Kidney epithelial cell (primary cell): ENCODE data around the gene PCBD2. TPM values are rescaled to one million over a fixed set of nuclear protein-coding genes. Genes with fewer than 3 reads are reported as not detected.
"Not testable (repeated sequence)": the region's sequence is repeated elsewhere in the genome, so short reads cannot be mapped to it uniquely, and the experiment has no call there.

Experiments used
- DNase-seq: peaks from one replicate; pipeline ENCODE4 v3.0.0-alpha.2; 2010; ENCODE audit warnings: low read depth
- H3K27me3 ChIP-seq: 2 replicates; pipeline ENCODE4 v1.6.0; 2011; ENCODE audit warnings: low read length; ENCODE audit not compliant: control insufficient read depth, insufficient read depth
- H3K36me3 ChIP-seq: 2 replicates; pipeline ENCODE4 v1.5.1; 2011; ENCODE audit warnings: low read length; ENCODE audit not compliant: control insufficient read depth, insufficient read depth
- H3K4me3 ChIP-seq: 2 replicates; pipeline ENCODE4 v1.5.1; 2011; ENCODE audit warnings: low read depth, mild to moderate bottlenecking, control low read depth, low read length
- total RNA-seq: library from RNA; depleted of rRNA; stranded (reverse); fragments of >200 nt; gene quantifications from 2 replicates; pipeline ENCODE4 v1.2.3, GENCODE V29; 2015
- TF ChIP-seq, protein P1 (sequence below): IDR thresholded peaks from 2 replicates; pipeline ENCODE4 v1.5.1; 2011; ENCODE audit warnings: mild to moderate bottlenecking, moderate library complexity, low read length, control low read depth, inconsistent platforms; ENCODE audit not compliant: insufficient read depth, poor library complexity, severe bottlenecking

Gene PCBD2
- total RNA-seq, 1 donor from 2014 or later, result 12.0 TPM

DNA sequence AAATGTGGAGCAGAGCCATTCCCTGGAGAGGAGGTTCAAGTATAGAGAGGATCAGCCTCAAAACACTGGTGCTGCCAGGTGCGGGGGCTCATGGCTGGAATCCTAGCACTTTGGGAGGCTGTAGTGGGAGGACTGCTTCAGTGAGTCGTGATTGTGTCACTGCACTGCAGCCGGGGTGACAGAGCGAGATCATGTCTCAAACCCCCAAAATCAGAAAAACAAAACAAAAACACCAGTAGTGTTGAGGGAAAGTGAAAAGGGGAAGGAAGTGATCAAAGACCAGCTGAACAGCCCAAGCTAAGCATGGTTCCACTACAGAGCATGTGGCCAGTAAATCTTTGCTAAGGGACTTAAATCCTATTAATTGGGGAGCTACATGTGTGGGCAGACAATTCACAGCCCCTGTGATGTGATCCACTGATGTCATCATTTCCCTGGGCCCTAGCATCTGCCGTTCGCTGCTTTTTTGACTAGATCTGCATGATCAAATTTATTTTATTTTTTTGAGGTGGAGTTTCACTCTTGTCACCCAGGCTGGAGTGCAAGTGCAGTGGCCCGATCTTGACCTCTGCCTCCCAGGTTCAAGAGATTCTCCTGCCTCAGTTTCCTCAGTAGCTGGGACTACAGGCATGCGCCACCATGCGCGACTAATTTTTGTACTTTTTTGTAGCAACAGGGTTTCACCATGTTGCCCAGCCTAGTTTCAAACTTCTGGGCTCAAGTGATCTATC, 2.7 kb upstream of the PCBD2 start:
- H3K4me3 ChIP-seq, result no peak overlapping the region

DNA sequence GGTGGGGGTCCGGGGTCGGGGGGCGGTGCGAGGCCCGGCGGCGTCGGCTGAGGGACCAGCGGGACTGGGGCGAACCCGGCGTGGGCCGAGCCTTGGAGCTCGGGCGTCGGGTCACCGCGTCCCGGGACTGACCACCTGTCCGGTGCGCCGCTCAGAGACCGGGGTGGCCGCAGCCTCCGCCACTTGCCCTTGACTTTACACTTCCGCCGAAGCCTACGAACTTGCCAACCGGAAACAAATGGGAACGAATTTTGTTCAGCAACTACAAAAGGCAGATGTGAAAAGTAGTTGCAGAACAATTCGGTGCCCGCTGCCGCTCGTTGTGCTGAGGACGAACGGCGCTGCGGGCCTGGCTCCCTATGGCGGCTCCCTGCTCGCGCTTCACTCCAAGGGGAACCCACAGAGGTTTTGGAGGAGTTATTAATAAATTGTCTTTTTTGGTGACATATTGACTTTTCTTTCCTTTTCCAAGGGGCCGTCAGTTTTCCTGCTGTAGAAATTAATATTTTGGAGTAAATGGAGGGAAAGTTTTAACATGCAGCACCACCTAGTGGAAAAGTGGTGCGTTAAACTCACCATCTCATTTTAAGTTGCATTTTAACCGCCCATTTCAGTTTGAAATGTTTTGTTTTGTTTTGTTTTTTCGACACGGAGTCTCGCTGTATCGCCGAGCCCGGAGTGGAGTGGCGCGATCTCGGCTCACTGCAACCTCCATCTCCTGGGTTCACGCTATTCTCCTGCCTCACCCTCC, 490 bp downstream of the PCBD2 start:
- Histone ChIP-seq H3K27me3 (no peaks in the 10 kb centered on the region), H3K36me3 (no peaks in the 10 kb centered on the region), H3K4me3 (peak overlapping the region; percentile 80)
- TF ChIP-seq, protein P1, sequence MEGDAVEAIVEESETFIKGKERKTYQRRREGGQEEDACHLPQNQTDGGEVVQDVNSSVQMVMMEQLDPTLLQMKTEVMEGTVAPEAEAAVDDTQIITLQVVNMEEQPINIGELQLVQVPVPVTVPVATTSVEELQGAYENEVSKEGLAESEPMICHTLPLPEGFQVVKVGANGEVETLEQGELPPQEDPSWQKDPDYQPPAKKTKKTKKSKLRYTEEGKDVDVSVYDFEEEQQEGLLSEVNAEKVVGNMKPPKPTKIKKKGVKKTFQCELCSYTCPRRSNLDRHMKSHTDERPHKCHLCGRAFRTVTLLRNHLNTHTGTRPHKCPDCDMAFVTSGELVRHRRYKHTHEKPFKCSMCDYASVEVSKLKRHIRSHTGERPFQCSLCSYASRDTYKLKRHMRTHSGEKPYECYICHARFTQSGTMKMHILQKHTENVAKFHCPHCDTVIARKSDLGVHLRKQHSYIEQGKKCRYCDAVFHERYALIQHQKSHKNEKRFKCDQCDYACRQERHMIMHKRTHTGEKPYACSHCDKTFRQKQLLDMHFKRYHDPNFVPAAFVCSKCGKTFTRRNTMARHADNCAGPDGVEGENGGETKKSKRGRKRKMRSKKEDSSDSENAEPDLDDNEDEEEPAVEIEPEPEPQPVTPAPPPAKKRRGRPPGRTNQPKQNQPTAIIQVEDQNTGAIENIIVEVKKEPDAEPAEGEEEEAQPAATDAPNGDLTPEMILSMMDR, result peak; percentile 61
- peak; percentile 9 for DNase-seq

More for the DNA sequence above, 2.7 kb upstream of the PCBD2 start:
- no peak for DNase-seq
- no peaks in the 10 kb centered on the region for H3K27me3 ChIP-seq
- TF ChIP-seq, protein P1, result no peak
- no peaks in the 10 kb centered on the region for H3K36me3 ChIP-seq

DNA sequence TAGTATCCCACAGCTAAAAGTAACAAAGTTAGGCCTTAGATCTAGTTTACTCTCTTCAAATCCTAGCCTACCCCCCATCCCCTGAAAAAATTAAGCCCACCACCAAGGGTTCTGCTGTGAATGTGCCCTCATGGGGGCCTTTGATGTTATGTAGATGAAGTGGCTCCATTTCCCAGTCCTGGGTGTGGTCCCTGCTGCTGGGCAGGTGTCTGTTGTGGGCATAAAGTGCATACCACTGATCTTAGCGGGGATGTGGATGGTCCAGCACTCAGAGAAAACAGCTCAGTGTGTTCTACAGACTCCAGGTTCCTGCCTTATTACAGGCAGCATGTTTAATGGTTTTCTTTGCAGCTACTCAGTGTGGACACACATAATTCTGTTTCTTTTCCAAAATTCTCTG, 1.9 kb downstream of the PCBD2 start:
- Histone ChIP-seq H3K36me3 (peaks cover 1% of the 10 kb centered on the region), H3K27me3 (no peaks in the 10 kb centered on the region), H3K4me3 (no peak overlapping the region)
- no peak for DNase-seq
- TF ChIP-seq, protein P1, result no peak

DNA sequence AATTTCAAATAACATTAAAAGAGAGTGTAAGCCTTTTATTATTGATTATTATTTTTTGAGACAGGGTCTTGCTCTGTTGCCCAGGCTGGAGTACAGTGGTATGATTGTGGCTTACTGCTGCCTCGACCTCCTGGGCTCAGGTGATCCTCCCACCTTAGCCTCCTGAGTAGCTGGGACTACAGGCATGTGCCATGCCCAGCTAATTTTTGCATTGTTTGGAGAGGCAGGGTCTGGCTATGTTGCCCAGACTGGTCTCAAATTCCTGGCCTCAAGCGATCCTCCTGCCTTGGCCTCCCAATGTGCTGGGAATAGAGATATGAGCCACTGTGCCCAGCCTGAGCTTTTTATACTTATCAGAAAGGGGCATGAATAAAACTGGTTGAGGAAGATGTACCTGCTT, 5.8 kb downstream of the PCBD2 start:
- DNase-seq, H3K27me3 ChIP-seq, H3K36me3 ChIP-seq, H3K4me3 ChIP-seq: not testable (repeated sequence)

DNA sequence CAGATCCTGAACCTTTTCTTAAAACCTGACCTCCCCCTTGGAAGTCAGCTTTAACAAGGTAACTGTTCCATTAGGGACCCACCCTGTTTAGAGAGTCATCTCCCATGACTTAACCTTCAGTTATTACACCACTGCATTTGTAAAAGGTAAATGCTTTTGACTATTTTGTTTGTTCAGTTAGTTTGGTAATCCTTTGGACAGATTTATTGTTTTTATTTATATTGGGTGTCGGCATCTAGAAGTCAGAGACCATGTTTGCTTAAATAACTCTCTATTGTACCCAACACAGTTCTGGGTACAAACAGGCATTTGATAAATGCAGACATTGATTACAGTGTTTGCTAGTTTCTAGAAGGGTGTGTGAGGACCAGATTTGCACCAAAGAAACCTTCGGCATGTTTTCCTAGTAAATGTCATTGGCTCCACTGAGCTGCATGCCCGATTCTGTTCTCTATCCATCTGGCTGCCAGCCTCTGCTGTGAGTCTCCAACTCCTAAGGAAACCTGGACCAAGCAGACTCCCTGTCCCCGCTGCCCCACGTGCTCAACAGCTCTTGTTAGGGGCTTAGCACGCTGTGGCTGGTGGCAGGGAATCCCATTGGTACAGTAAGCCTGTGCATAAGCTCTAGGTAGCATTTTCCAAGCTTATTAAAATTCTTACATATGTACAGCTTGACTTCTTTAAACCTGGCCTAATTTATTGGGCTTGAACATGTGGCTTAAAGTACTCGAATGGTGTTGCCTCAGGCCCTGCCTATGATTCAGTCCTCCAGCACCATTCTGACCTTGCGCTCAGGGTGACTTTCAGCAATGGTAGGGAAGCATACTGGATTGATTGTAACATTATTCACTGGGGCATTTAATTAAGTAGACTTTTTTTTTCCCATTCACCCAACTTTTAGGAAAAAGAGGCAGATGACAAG, 6.6 kb downstream of the PCBD2 start:
- no peak overlapping the region for H3K4me3 ChIP-seq
- no peaks in the 10 kb centered on the region for H3K27me3 ChIP-seq
- DNase-seq, result no peak
- peaks cover 2% of the 10 kb centered on the region for H3K36me3 ChIP-seq
- TF ChIP-seq, protein P1, result no peak

DNA sequence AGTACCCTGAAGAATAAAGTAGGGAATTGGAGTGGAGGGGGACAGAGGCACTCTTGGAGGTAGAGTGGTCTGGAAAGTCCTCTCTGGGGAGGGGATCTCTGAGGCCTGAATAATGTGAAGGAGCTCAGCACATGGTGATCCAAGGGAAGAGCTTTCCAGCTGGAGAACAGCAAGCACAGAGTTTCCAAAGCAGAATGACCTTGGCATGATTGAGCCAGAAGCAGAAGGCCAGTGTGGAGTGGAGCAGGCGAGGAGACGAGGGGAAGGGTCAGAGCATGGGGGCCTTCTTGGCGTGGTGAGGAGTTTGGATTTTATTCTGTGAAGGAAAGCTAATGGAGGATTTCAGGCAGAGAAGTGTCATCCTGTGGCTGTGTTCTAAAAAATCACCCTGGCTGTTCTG, 8.3 kb downstream of the PCBD2 start:
- no peak for DNase-seq
- TF ChIP-seq, protein P1, result no peak
- no peaks in the 10 kb centered on the region for H3K27me3 ChIP-seq
- H3K4me3 ChIP-seq, result no peak overlapping the region
- peaks cover 2% of the 10 kb centered on the region for H3K36me3 ChIP-seq
